Neutrophil (primary cell): Measurements from ENCODE around the gene SMYD1.

ENCODE experiments used
- H3K27ac ChIP-seq: fragments of 200-600 bp; sonication (generic); 2 replicates; pipeline ENCODE4 v1.5.1; 2016; ENCODE audit warnings: mild to moderate bottlenecking, moderate library complexity
- H3K27me3 ChIP-seq: fragments of 200-600 bp; sonication (generic); 2 replicates; pipeline ENCODE4 v1.6.0; 2016; ENCODE audit warnings: mild to moderate bottlenecking
- H3K36me3 ChIP-seq: fragments of 200-600 bp; sonication (generic); 2 replicates; pipeline ENCODE4 v1.5.1; 2017
- H3K4me1 ChIP-seq, 2 experiments: fragments of 200-600 bp in 1 of 2; sonication (generic) in 1 of 2; 1 replicate in 1 of 2; 2 replicates in 1 of 2; pipeline versions ENCODE4 v1.5.1 to v1.6.1; 2013 to 2016; ENCODE audit warnings: low read depth in 1 of 2, low read length in 1 of 2, mild to moderate bottlenecking in 1 of 2, moderate library complexity in 1 of 2; ENCODE audit not compliant: control insufficient read depth in 1 of 2, insufficient read depth in 1 of 2
- H3K4me3 ChIP-seq, 2 experiments: fragments of 200-600 bp in 1 of 2; sonication (generic) in 1 of 2; 1 replicate in 1 of 2; 2 replicates in 1 of 2; pipeline ENCODE4 v1.5.1; 2013 to 2016; ENCODE audit warnings: low read depth in 1 of 2, low read length in 1 of 2, mild to moderate bottlenecking in 1 of 2, moderate library complexity in 1 of 2
- H3K9me3 ChIP-seq: fragments of 200-600 bp; sonication (generic); 2 replicates; pipeline ENCODE4 v1.5.1; 2016
- TF ChIP-seq, protein P1 (sequence below): fragments of 200-600 bp; sonication (generic); IDR thresholded peaks from 2 replicates; pipeline ENCODE4 v1.5.1; 2016; ENCODE audit warnings: antibody characterized with exemption

The SMYD1 gene

DNA sequence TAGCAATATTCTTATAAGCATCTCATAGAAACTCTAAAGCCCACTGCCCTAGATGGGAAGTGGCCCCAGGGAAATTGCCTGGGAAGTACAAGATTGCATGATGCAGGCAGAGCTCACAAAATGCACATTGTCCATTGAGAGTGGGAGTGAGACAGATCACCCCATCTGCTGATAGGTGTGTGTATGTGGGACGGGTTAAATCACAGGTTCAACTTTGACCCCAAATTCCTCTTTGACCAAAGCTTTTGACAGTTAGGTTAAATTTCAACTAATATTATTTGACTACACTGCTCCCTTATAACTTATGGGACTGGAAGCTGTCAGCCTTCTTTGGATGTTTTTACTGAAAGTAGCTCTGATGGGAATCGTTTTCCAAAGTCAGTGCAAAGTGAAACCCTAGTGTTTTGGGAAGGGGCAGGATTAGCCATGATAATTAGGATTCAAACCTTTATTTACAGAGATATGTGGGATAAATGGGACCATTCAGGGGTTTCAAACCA is 71.6 kb downstream of the SMYD1 start:
- Histone ChIP-seq H3K4me3 (no peak overlapping the region), H3K27ac (no peak overlapping the region)

DNA sequence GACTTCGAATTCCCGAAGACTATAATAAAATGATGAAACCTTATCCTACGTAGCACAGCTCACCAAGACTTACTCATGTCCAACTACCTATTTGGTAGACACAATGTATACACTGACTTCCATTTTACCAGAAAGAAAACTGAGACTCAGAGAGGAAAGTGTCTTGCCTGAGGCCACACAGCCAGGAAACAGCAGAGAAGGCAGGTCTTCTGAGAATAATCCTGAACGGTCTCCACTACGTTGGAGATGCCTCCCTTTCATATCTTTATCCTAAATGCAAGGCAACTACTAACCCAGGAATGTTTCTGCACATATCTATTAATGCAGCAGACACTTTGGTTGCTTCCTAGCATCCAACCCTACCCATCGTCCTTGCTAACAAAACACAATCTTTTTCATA is 72.2 kb downstream of the SMYD1 start:
- no peaks in the 10 kb centered on the region for H3K9me3 ChIP-seq
- TF ChIP-seq, protein P1, sequence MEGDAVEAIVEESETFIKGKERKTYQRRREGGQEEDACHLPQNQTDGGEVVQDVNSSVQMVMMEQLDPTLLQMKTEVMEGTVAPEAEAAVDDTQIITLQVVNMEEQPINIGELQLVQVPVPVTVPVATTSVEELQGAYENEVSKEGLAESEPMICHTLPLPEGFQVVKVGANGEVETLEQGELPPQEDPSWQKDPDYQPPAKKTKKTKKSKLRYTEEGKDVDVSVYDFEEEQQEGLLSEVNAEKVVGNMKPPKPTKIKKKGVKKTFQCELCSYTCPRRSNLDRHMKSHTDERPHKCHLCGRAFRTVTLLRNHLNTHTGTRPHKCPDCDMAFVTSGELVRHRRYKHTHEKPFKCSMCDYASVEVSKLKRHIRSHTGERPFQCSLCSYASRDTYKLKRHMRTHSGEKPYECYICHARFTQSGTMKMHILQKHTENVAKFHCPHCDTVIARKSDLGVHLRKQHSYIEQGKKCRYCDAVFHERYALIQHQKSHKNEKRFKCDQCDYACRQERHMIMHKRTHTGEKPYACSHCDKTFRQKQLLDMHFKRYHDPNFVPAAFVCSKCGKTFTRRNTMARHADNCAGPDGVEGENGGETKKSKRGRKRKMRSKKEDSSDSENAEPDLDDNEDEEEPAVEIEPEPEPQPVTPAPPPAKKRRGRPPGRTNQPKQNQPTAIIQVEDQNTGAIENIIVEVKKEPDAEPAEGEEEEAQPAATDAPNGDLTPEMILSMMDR, result no peak
- H3K27me3 ChIP-seq, result peaks cover 28% of the 10 kb centered on the region
- H3K27ac ChIP-seq, result no peak overlapping the region
- H3K4me1 ChIP-seq, result no peaks in the 10 kb centered on the region
- no peak overlapping the region for H3K4me3 ChIP-seq
- H3K36me3 ChIP-seq, result no peaks in the 10 kb centered on the region

More for the DNA sequence above, 71.6 kb downstream of the SMYD1 start:
- Histone ChIP-seq H3K9me3 (no peaks in the 10 kb centered on the region), H3K4me1 (no peaks in the 10 kb centered on the region), H3K36me3 (no peaks in the 10 kb centered on the region), H3K27me3 (peaks cover 28% of the 10 kb centered on the region)
- TF ChIP-seq, protein P1, result no peak

DNA sequence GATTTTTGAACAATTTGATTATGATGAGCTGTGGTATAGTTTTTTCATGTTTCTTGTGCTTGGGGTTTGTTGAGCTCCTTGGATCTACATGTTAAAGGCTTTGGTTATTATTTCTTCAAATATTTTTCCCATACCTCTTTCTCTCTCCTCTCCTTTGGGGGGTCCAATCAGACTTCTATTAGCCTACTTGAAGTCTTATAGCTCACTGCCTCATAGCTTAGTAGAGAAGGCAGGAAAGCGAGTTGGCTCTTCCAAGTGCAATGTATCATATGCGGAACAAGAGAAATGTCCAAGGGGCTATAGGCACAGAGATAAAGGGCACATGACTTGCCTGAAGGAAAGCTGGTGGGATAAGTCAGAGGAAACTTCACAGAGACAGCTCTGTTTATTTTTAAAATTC is 74.3 kb downstream of the SMYD1 start:
- no peaks in the 10 kb centered on the region for H3K4me1 ChIP-seq
- no peak overlapping the region for H3K27ac ChIP-seq
- H3K9me3 ChIP-seq, result no peaks in the 10 kb centered on the region
- no peak overlapping the region for H3K4me3 ChIP-seq
- TF ChIP-seq, protein P1, result no peak
- no peaks in the 10 kb centered on the region for H3K36me3 ChIP-seq
- H3K27me3 ChIP-seq, result peaks cover 17% of the 10 kb centered on the region

DNA sequence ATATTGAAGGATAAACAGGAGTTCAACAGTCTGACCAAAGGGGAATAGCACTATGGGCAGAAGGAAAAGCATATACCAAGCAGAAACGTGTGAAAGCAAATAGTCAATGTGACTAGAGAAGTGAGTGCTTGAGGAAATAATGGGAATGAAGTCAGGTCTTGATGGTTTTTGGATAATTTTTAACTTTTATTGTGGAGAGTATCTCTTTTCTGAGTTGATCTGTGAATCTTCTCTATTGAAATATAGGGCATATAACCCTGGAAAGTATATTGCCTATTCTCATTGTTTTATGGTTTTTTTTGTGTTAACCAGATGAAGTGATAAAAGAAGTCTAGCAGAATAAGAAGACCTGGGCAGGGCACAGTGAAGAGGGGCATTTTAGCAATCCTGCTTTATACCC is 76.6 kb downstream of the SMYD1 start:
- no peak overlapping the region for H3K27ac ChIP-seq
- H3K36me3 ChIP-seq, result no peaks in the 10 kb centered on the region

DNA sequence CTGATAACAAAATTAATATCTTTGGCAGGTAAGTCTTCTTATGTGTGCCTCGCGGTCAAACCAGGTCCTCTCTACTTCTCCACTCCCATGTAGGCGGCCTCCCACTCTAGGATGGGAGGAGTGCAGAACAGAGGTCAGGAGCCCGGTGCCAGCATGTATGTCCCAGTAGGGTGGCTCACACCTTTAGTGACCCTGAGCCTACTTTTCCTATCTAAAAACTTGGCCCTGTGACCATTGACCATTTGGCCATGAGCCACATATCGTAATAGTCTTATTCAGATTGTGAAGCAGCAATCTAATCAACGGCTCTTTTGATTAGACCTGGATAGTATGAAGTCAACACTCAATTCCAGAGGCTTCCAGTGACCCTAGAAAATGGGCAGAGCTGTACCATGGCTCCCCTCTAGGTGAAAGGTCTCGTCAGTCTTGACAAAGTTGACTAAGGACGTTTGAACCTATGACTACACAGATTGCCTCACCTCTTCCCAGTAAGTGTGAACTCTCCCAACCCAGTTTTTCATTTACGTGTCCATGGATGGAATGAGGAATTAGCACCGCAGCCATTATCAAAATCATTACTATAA is 77.4 kb downstream of the SMYD1 start:
- Histone ChIP-seq H3K27me3 (peaks cover 5% of the 10 kb centered on the region), H3K36me3 (no peaks in the 10 kb centered on the region), H3K27ac (no peak overlapping the region), H3K4me1 (no peaks in the 10 kb centered on the region), H3K4me3 (no peak overlapping the region), H3K9me3 (peaks cover 5% of the 10 kb centered on the region)
- TF ChIP-seq, protein P1, result no peak

More for the DNA sequence above, 76.6 kb downstream of the SMYD1 start:
- Histone ChIP-seq H3K9me3 (peaks cover 5% of the 10 kb centered on the region), H3K4me3 (no peak overlapping the region), H3K27me3 (peaks cover 5% of the 10 kb centered on the region), H3K4me1 (no peaks in the 10 kb centered on the region)
- TF ChIP-seq, protein P1, result no peak
